A673 (cell line): ENCODE results near the gene GPR26.

ENCODE experiments used
- EZH2 ChIP-seq: fragments of 200-600 bp; sonication (generic); IDR thresholded peaks from 2 replicates; pipeline ENCODE4 v1.6.1; 2017; ENCODE audit warnings: borderline replicate concordance, low read depth, mild to moderate bottlenecking, mixed read lengths, antibody characterized with exemption, low read length; ENCODE audit not compliant: poor library complexity, severe bottlenecking
- TF ChIP-seq, protein P1 (sequence below): fragments of 300-800, 200-600 bp; sonication (generic); conservative IDR thresholded peaks from 2 replicates; pipeline ENCODE4 v1.5.1; 2017; ENCODE audit warnings: low read depth, mild to moderate bottlenecking, antibody characterized with exemption, low read length, moderate library complexity, mixed read lengths

DNA sequence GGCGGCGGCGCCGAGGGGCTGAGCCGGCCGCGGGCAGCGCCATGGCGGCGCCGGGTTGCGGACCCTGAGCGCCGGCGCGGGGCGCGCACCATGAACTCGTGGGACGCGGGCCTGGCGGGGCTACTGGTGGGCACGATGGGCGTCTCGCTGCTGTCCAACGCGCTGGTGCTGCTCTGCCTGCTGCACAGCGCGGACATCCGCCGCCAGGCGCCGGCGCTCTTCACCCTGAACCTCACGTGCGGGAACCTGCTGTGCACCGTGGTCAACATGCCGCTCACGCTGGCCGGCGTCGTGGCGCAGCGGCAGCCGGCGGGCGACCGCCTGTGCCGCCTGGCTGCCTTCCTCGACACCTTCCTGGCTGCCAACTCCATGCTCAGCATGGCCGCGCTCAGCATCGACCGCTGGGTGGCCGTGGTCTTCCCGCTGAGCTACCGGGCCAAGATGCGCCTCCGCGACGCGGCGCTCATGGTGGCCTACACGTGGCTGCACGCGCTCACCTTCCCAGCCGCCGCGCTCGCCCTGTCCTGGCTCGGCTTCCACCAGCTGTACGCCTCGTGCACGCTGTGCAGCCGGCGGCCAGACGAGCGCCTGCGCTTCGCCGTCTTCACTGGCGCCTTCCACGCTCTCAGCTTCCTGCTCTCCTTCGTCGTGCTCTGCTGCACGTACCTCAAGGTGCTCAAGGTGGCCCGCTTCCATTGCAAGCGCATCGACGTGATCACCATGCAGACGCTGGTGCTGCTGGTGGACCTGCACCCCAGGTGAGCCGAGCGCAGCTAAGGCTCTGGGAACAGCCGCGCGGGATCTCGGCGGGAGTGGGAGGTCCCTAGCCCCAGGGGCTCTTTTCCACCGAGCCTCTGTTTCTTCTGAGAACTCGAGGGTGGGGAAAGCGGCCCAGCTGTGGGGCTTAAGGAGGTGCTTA lies at the start of gene GPR26:
- TF ChIP-seq, protein P1, sequence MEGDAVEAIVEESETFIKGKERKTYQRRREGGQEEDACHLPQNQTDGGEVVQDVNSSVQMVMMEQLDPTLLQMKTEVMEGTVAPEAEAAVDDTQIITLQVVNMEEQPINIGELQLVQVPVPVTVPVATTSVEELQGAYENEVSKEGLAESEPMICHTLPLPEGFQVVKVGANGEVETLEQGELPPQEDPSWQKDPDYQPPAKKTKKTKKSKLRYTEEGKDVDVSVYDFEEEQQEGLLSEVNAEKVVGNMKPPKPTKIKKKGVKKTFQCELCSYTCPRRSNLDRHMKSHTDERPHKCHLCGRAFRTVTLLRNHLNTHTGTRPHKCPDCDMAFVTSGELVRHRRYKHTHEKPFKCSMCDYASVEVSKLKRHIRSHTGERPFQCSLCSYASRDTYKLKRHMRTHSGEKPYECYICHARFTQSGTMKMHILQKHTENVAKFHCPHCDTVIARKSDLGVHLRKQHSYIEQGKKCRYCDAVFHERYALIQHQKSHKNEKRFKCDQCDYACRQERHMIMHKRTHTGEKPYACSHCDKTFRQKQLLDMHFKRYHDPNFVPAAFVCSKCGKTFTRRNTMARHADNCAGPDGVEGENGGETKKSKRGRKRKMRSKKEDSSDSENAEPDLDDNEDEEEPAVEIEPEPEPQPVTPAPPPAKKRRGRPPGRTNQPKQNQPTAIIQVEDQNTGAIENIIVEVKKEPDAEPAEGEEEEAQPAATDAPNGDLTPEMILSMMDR = no peak
- no peak for TF ChIP-seq EZH2
